ENCODE results near the gene BNIP2.

BNIP2 gene

DNA sequence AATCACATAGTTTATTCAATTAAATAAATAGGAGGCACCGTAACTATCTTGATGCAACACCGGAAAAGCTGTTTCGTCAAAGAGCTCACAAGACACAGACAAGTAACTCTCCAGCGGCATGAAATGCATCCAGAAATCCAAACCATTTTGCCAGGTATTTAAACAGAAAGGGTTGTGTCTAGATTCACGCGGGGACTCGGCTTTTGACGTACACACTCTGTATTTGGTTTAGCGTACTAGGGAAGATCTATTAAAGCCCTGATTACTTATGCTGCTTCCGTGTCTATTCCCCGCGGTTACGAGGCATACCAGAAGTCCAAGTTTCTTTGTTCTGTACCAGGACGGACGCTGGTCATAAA lies 718 bp downstream of the BNIP2 start:
- no peaks in the 10 kb centered on the region for H3K36me3 ChIP-seq (ENCODE audit: control insufficient read depth in 2 of 2, insufficient read depth in 2 of 2, low read length in 2 of 2)
- peak overlapping the region; percentile 89 to 96 for H3K4me3 ChIP-seq (ENCODE audit: low read length in 2 of 2)
- H3K9me3 ChIP-seq (ENCODE audit: control insufficient read depth in 2 of 2, low read length in 2 of 2) = no peaks in the 10 kb centered on the region
- peak overlapping the region; percentile 95 for H3K27ac ChIP-seq (ENCODE audit: low read length)
- H3K27me3 ChIP-seq (ENCODE audit: control insufficient read depth in 1 of 2, insufficient read depth in 2 of 2, low read length in 2 of 2) = no peaks in the 10 kb centered on the region
- peak overlapping the region; percentile 96 to 98 for H3K9ac ChIP-seq (ENCODE audit: low read length in 2 of 2)
- peaks cover 9% of the 10 kb centered on the region for H3K4me1 ChIP-seq (ENCODE audit: control insufficient read depth, insufficient read depth, low read length)

DNA sequence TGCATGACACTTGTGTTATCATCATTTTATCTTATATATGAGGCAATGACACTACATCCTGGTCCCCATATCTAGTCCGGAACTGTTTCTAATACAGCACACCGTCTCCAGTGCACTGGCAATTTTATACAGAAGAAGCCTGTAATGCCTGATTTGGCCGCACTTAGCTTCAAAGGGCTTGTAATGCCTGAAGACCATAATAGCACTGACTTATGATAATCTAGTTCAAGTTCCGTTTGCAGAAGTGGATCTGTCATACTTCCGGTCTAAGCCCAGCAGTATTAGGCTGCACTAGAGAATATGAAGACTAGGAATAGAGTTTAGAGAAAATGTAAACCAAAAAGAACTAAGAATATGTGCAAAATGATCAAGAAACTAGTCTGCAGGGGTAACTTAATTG lies 1.3 kb downstream of the BNIP2 start:
- Histone ChIP-seq H3K9me3 (ENCODE audit: control insufficient read depth in 2 of 2, low read length in 2 of 2) (no peaks in the 10 kb centered on the region), H3K9ac (ENCODE audit: low read length in 2 of 2) (peak overlapping the region; percentile 21 to 98), H3K27me3 (ENCODE audit: control insufficient read depth in 1 of 2, insufficient read depth in 2 of 2, low read length in 2 of 2) (no peaks in the 10 kb centered on the region), H3K4me1 (ENCODE audit: control insufficient read depth, insufficient read depth, low read length) (peaks cover 9% of the 10 kb centered on the region), H3K27ac (ENCODE audit: low read length) (no peak overlapping the region), H3K4me3 (ENCODE audit: low read length in 2 of 2) (peak overlapping the region; percentile 89 to 96), H3K36me3 (ENCODE audit: control insufficient read depth in 2 of 2, insufficient read depth in 2 of 2, low read length in 2 of 2) (no peaks in the 10 kb centered on the region)

DNA sequence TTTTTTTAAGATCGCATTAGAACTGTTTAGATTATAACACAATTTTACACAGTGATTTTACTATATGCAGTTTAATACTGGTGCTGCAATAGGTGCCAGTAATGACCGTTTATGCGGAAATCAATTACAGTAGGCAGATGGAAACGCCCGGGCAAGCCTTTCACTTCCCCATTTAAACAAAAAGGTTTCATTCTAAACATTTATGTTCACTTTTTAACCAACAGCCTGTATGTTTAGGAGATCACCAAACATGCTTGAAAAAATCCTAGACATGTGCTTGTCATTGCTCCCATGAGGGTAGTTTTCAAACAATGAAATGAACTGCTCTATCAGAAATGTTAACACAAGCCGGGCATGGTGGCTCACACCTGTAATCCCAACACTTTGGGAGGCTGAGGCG lies 2.7 kb downstream of the BNIP2 start:
- H3K9ac ChIP-seq (ENCODE audit: low read length in 2 of 2) = no peak overlapping the region
- no peaks in the 10 kb centered on the region for H3K27me3 ChIP-seq (ENCODE audit: control insufficient read depth in 1 of 2, insufficient read depth in 2 of 2, low read length in 2 of 2)
- H3K36me3 ChIP-seq (ENCODE audit: control insufficient read depth in 2 of 2, insufficient read depth in 2 of 2, low read length in 2 of 2) = no peaks in the 10 kb centered on the region
- no peak overlapping the region for H3K27ac ChIP-seq (ENCODE audit: low read length)
- H3K4me1 ChIP-seq (ENCODE audit: control insufficient read depth, insufficient read depth, low read length) = peaks cover 9% of the 10 kb centered on the region
- H3K4me3 ChIP-seq (ENCODE audit: low read length in 2 of 2) = no peak overlapping the region
- no peaks in the 10 kb centered on the region for H3K9me3 ChIP-seq (ENCODE audit: control insufficient read depth in 2 of 2, low read length in 2 of 2)

DNA sequence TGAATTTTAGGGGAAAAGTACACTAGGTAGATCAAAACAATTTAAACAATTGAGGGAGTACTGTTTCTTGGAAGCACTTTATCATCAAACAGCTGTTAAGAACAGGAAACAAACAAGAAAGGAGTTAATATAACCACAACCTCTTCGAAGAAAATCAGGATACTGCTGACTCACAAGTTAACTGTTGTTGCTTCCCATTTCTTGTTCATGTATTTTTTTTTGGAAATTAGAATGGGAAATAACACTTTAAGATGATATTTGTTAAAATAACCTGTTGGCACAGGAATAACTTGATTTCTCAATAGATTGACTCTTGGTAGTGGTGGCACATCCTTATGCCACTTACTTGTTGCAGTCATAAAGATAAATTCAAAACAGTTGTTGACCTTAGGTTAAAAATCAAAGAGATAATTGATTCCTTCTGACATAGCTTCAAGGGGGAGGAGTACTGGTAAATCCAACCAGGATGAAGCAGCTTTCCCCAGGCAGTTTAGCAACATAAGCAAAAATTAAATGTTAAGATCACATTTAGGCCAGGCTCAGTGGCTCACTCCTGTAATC lies 3.3 kb downstream of the BNIP2 start:
- Histone ChIP-seq H3K9me3 (ENCODE audit: control insufficient read depth in 2 of 2, low read length in 2 of 2) (no peaks in the 10 kb centered on the region), H3K9ac (ENCODE audit: low read length in 2 of 2) (no peak overlapping the region), H3K27me3 (ENCODE audit: control insufficient read depth in 1 of 2, insufficient read depth in 2 of 2, low read length in 2 of 2) (no peaks in the 10 kb centered on the region), H3K27ac (ENCODE audit: low read length) (no peak overlapping the region), H3K36me3 (ENCODE audit: control insufficient read depth in 2 of 2, insufficient read depth in 2 of 2, low read length in 2 of 2) (peaks cover 3 to 4% of the 10 kb centered on the region in 2 donors), H3K4me1 (ENCODE audit: control insufficient read depth, insufficient read depth, low read length) (peaks cover 9% of the 10 kb centered on the region), H3K4me3 (ENCODE audit: low read length in 2 of 2) (no peak overlapping the region)

DNA sequence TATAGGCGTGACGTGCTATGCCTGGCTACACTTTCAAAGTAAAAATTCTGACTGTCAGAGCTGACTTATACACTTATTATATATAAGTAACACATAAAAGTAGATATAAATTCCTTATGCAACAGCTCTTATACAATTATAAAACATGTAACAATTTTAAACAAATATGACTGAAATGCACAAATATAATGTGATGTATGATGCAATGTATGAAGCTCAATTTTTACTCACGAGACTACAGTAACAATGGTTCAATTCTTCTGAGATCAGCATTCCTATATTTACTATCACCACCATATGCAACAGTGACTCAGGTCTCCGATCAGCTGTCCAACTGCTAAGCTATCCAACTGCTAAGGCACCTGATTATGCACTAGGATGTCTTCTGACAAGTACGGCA lies 8.2 kb downstream of the BNIP2 start:
- no peak overlapping the region for H3K9ac ChIP-seq (ENCODE audit: low read length in 2 of 2)
- H3K9me3 ChIP-seq (ENCODE audit: control insufficient read depth in 2 of 2, low read length in 2 of 2) = no peaks in the 10 kb centered on the region
- H3K4me3 ChIP-seq (ENCODE audit: low read length in 2 of 2) = no peak overlapping the region
- no peaks in the 10 kb centered on the region for H3K27me3 ChIP-seq (ENCODE audit: control insufficient read depth in 1 of 2, insufficient read depth in 2 of 2, low read length in 2 of 2)
- H3K4me1 ChIP-seq (ENCODE audit: control insufficient read depth, insufficient read depth, low read length) = no peaks in the 10 kb centered on the region
- peaks cover 20 to 25% of the 10 kb centered on the region in 2 donors for H3K36me3 ChIP-seq (ENCODE audit: control insufficient read depth in 2 of 2, insufficient read depth in 2 of 2, low read length in 2 of 2)
- H3K27ac ChIP-seq (ENCODE audit: low read length) = no peak overlapping the region

DNA sequence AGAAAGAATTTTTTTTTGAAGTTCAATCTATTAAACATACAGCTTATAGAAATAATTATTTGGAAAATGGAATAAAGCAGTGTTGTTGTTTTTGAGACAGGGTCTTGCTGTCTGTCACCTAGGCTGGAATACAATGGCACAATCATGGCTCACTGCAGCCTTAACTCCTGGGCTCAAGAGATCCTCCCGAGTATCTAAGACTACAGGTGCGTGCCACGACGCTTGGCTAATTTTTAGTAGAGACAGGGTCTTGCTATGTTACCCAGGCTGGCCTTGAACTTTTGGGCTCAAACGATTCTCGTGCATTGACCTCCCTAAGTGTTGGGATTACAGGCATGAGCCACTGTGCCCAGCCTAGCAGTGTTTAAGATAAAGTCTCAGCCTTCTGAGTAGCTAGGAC lies 8.8 kb downstream of the BNIP2 start:
- peaks cover 24 to 29% of the 10 kb centered on the region in 2 donors for H3K36me3 ChIP-seq (ENCODE audit: control insufficient read depth in 2 of 2, insufficient read depth in 2 of 2, low read length in 2 of 2)
- no peaks in the 10 kb centered on the region for H3K27me3 ChIP-seq (ENCODE audit: control insufficient read depth in 1 of 2, insufficient read depth in 2 of 2, low read length in 2 of 2)
- no peak overlapping the region for H3K4me3 ChIP-seq (ENCODE audit: low read length in 2 of 2)
- H3K27ac ChIP-seq (ENCODE audit: low read length) = no peak overlapping the region
- H3K9me3 ChIP-seq (ENCODE audit: control insufficient read depth in 2 of 2, low read length in 2 of 2) = no peaks in the 10 kb centered on the region
- H3K9ac ChIP-seq (ENCODE audit: low read length in 2 of 2) = no peak overlapping the region
- H3K4me1 ChIP-seq (ENCODE audit: control insufficient read depth, insufficient read depth, low read length) = no peaks in the 10 kb centered on the region

DNA sequence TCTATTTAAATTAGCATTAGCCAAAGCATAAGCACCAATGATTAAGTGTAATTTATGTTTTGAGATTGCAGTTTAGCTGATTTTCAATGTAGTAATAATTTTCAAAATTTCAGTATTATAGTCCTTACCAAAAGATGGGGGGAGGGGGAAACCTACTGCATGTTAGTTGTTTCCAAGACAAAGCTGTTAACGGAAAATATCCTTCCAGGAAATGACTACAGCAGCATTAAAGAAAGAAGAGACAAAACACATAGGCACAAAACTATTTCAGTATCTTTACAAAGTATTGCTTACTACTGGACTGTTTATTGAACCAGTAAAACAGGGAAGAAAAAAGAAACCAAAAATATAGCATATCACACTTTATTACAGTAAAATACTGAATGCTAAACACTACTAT lies 10.5 kb downstream of the BNIP2 start:
- Histone ChIP-seq H3K4me3 (ENCODE audit: low read length in 2 of 2) (no peak overlapping the region), H3K9me3 (ENCODE audit: control insufficient read depth in 2 of 2, low read length in 2 of 2) (no peaks in the 10 kb centered on the region), H3K36me3 (ENCODE audit: control insufficient read depth in 2 of 2, insufficient read depth in 2 of 2, low read length in 2 of 2) (peaks cover 28 to 32% of the 10 kb centered on the region in 2 donors), H3K4me1 (ENCODE audit: control insufficient read depth, insufficient read depth, low read length) (no peaks in the 10 kb centered on the region), H3K9ac (ENCODE audit: low read length in 2 of 2) (no peak overlapping the region), H3K27ac (ENCODE audit: low read length) (no peak overlapping the region), H3K27me3 (ENCODE audit: control insufficient read depth in 1 of 2, insufficient read depth in 2 of 2, low read length in 2 of 2) (no peaks in the 10 kb centered on the region)

DNA sequence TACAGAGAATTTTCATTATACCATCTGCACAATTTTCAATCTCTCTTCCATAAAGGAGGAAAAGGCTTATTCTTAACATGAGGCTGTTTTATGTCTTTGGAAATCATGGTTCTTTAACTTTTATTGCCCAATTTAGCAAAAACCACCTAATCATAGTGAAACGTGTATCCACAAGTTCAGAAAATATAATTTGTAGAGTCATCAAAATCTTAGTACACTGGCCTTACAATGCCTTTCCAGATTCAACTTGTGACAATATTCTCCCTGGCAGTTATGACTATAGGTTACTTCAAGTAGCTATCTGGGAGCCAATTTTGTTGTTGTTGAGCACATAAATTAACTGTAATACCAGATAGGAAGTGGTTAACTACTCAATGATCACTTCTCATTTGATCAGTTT lies 10.9 kb downstream of the BNIP2 start:
- Histone ChIP-seq H3K27me3 (ENCODE audit: control insufficient read depth in 1 of 2, insufficient read depth in 2 of 2, low read length in 2 of 2) (no peaks in the 10 kb centered on the region), H3K4me3 (ENCODE audit: low read length in 2 of 2) (no peak overlapping the region), H3K36me3 (ENCODE audit: control insufficient read depth in 2 of 2, insufficient read depth in 2 of 2, low read length in 2 of 2) (peaks cover 28 to 36% of the 10 kb centered on the region in 2 donors), H3K4me1 (ENCODE audit: control insufficient read depth, insufficient read depth, low read length) (no peaks in the 10 kb centered on the region), H3K9me3 (ENCODE audit: control insufficient read depth in 2 of 2, low read length in 2 of 2) (no peaks in the 10 kb centered on the region), H3K9ac (ENCODE audit: low read length in 2 of 2) (no peak overlapping the region), H3K27ac (ENCODE audit: low read length) (no peak overlapping the region)

DNA sequence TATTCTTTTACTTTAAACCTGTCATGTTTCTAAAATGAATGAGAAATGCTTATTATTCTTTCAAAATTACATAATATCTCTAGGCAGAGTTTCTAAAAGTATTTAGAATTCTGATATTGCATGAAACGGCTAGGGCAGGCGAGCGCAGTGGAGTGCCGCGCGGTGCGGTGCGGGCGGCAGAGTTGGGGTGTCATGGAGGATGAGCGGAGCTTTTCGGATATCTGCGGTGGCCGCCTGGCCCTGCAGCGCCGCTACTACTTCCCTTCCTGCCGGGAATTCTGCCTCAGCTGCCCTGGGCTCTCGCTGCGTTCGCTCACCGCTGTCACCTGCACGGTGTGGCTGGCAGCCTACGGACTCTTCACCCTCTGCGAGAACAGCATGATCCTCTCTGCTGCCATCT lies 12.6 kb downstream of the BNIP2 start:
- H3K4me1 ChIP-seq (ENCODE audit: control insufficient read depth, insufficient read depth, low read length) = no peaks in the 10 kb centered on the region
- H3K4me3 ChIP-seq (ENCODE audit: low read length in 2 of 2) = no peak overlapping the region
- H3K9me3 ChIP-seq (ENCODE audit: control insufficient read depth in 2 of 2, low read length in 2 of 2) = no peaks in the 10 kb centered on the region
- H3K27ac ChIP-seq (ENCODE audit: low read length) = no peak overlapping the region
- H3K9ac ChIP-seq (ENCODE audit: low read length in 2 of 2) = no peak overlapping the region
- no peaks in the 10 kb centered on the region for H3K27me3 ChIP-seq (ENCODE audit: control insufficient read depth in 1 of 2, insufficient read depth in 2 of 2, low read length in 2 of 2)
- peaks cover 35 to 42% of the 10 kb centered on the region in 2 donors for H3K36me3 ChIP-seq (ENCODE audit: control insufficient read depth in 2 of 2, insufficient read depth in 2 of 2, low read length in 2 of 2)

DNA sequence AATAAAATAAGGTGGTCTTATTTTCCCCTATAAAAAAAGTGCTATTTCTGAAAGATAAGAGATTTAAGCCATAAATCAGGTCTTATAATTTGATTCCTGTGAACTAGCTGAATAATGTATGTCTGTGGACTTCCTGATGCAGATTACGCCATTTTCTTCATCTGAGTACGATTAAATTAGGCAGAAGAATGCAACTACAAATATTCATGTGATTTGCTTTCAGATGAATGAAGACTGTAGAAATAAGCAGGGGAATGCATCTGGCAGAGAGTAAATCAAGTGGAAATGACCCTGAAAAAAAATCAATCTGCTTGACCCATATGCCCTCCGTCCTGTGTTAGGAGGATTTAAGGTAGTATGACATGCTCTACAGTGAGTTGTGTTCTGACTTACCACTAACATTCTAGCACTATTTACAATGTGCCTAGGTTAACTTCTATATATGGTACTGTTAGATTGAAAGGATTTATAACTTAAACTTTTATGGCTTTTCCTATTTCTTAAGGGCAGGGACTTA lies 14.7 kb downstream of the BNIP2 start:
- Histone ChIP-seq H3K9ac (ENCODE audit: low read length in 2 of 2) (no peak overlapping the region), H3K36me3 (ENCODE audit: control insufficient read depth in 2 of 2, insufficient read depth in 2 of 2, low read length in 2 of 2) (peaks cover 27 to 42% of the 10 kb centered on the region in 2 donors), H3K27ac (ENCODE audit: low read length) (no peak overlapping the region), H3K27me3 (ENCODE audit: control insufficient read depth in 1 of 2, insufficient read depth in 2 of 2, low read length in 2 of 2) (no peaks in the 10 kb centered on the region), H3K9me3 (ENCODE audit: control insufficient read depth in 2 of 2, low read length in 2 of 2) (no peaks in the 10 kb centered on the region), H3K4me3 (ENCODE audit: low read length in 2 of 2) (no peak overlapping the region), H3K4me1 (ENCODE audit: control insufficient read depth, insufficient read depth, low read length) (no peaks in the 10 kb centered on the region)

DNA sequence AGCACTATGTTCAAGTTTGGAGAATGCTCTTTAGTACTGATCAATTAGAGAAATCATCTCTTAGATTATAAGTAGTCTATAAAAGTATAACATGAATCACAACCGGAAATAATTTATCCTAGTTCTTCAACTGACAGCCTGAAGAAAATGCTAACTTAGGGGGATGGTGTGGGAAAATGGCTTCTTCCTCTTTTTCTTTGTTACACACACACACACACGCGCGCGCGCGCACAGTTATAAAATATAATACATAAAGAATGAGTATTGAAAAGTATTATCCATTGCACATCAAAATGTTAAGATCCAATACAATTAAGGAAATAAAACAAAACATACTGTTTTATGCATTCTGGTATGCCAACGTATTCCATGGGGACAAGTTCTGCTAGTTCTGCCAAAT lies 20.6 kb downstream of the BNIP2 start:
- H3K27ac ChIP-seq (ENCODE audit: low read length) = no peak overlapping the region
- no peak overlapping the region for H3K4me3 ChIP-seq (ENCODE audit: low read length in 2 of 2)
- no peak overlapping the region for H3K9ac ChIP-seq (ENCODE audit: low read length in 2 of 2)
- H3K4me1 ChIP-seq (ENCODE audit: control insufficient read depth, insufficient read depth, low read length) = no peaks in the 10 kb centered on the region
- H3K9me3 ChIP-seq (ENCODE audit: control insufficient read depth in 2 of 2, low read length in 2 of 2) = no peaks in the 10 kb centered on the region
- H3K27me3 ChIP-seq (ENCODE audit: control insufficient read depth in 1 of 2, insufficient read depth in 2 of 2, low read length in 2 of 2) = no peaks in the 10 kb centered on the region
- peaks cover 13 to 26% of the 10 kb centered on the region in 2 donors for H3K36me3 ChIP-seq (ENCODE audit: control insufficient read depth in 2 of 2, insufficient read depth in 2 of 2, low read length in 2 of 2)
